ENCODE measurements around the gene CHST3.
"Not testable (repeated sequence)": the region's sequence is repeated elsewhere in the genome, so short reads cannot be mapped to it uniquely, and the experiment has no call there.

The CHST3 gene

DNA sequence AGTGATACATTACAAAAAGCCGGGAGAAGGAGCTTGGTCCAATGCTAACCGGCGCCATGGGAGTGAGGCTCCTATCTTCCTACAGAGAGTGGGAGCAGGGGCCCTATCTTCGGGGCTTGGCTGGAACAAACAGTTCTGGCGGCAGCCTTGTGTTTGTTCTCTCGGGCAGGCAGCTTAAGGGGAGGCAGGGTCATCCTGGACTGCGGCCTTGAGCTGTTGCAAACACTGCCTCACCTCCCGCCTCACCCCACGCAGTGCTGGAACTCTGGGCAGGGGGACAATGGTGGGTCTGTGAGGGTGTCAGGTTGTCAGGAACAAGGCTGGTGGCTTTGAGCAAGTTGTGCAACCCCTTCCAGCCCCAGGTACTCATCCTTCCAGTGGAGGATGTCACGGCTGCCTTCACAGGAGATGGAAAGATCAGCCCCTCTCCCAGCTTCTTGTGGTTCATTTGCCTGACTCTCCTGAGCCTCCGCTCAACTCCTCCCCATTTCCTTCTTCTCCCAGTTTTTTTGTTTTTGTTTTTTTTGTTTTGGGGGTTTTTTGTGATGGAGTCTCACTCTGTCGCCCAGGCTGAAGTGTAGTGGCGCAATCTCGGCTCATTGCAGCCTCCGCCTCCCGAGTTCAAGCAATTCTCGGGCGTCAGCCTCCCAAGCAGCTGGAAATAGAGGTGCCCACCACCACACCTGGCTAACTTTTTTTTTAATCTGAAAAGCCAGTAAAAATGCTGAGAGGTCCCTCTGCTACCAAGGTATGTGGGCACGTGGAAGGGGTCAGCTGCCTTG lies 66.8 kb downstream of the CHST3 start:
- no peaks in the 10 kb centered on the region for H3K9me3 ChIP-seq (ENCODE audit: severe bottlenecking)
- ATAC-seq (ENCODE audit: low read depth) (no peak), DNase-seq (ENCODE audit: low spot score) (no peak)
- no peak for TF ChIP-seq CTCF (IDR thresholded peaks at IDR 0.05; ENCODE audit: poor library complexity, severe bottlenecking)
- H3K27me3 ChIP-seq (ENCODE audit: insufficient read depth, poor library complexity, severe bottlenecking), result no peaks in the 10 kb centered on the region
- no peak overlapping the region for H3K4me3 ChIP-seq (ENCODE audit: severe bottlenecking)
- no peak overlapping the region for H3K27ac ChIP-seq (ENCODE audit: poor library complexity, severe bottlenecking)
- peaks cover 13% of the 10 kb centered on the region for H3K4me1 ChIP-seq (ENCODE audit: insufficient read depth, poor library complexity, severe bottlenecking)
- H3K36me3 ChIP-seq (ENCODE audit: low read depth), result no peaks in the 10 kb centered on the region

GRCh38 chr10:72031706-72032105 lies 67.5 kb downstream of the CHST3 start:
- H3K4me1 ChIP-seq (ENCODE audit: insufficient read depth, poor library complexity, severe bottlenecking), result peaks cover 13% of the 10 kb centered on the region
- TF ChIP-seq CTCF (IDR thresholded peaks at IDR 0.05; ENCODE audit: poor library complexity, severe bottlenecking), result no peak
- DNase-seq (ENCODE audit: low spot score), result no peak
- H3K9me3 ChIP-seq (ENCODE audit: severe bottlenecking), result no peaks in the 10 kb centered on the region
- no peaks in the 10 kb centered on the region for H3K36me3 ChIP-seq (ENCODE audit: low read depth)
- H3K27ac ChIP-seq (ENCODE audit: poor library complexity, severe bottlenecking), result no peak overlapping the region
- ATAC-seq (ENCODE audit: low read depth), result no peak
- H3K4me3 ChIP-seq (ENCODE audit: severe bottlenecking), result no peak overlapping the region
- H3K27me3 ChIP-seq (ENCODE audit: insufficient read depth, poor library complexity, severe bottlenecking), result no peaks in the 10 kb centered on the region

GRCh38 chr10:72032409-72033162 lies 68.4 kb downstream of the CHST3 start:
- not testable (repeated sequence) for ATAC-seq (ENCODE audit: low read depth); DNase-seq (ENCODE audit: low spot score); H3K4me1 ChIP-seq (ENCODE audit: insufficient read depth, poor library complexity, severe bottlenecking); H3K9me3 ChIP-seq (ENCODE audit: severe bottlenecking); H3K4me3 ChIP-seq (ENCODE audit: severe bottlenecking); H3K27ac ChIP-seq (ENCODE audit: poor library complexity, severe bottlenecking); H3K36me3 ChIP-seq (ENCODE audit: low read depth); H3K27me3 ChIP-seq (ENCODE audit: insufficient read depth, poor library complexity, severe bottlenecking)

- DNase-seq (ENCODE audit: low spot score) (no peak), ATAC-seq (ENCODE audit: low read depth) (no peak)
- Histone ChIP-seq H3K36me3 (ENCODE audit: low read depth) (no peaks in the 10 kb centered on the region), H3K27ac (ENCODE audit: poor library complexity, severe bottlenecking) (no peak overlapping the region), H3K27me3 (ENCODE audit: insufficient read depth, poor library complexity, severe bottlenecking) (no peaks in the 10 kb centered on the region), H3K9me3 (ENCODE audit: severe bottlenecking) (no peaks in the 10 kb centered on the region), H3K4me3 (ENCODE audit: severe bottlenecking) (no peak overlapping the region), H3K4me1 (ENCODE audit: insufficient read depth, poor library complexity, severe bottlenecking) (no peaks in the 10 kb centered on the region)
- no peak for TF ChIP-seq CTCF (IDR thresholded peaks at IDR 0.05; ENCODE audit: poor library complexity, severe bottlenecking)
Observed at GRCh38 chr10:72034040-72034499, 69.9 kb downstream of the CHST3 start.

DNA sequence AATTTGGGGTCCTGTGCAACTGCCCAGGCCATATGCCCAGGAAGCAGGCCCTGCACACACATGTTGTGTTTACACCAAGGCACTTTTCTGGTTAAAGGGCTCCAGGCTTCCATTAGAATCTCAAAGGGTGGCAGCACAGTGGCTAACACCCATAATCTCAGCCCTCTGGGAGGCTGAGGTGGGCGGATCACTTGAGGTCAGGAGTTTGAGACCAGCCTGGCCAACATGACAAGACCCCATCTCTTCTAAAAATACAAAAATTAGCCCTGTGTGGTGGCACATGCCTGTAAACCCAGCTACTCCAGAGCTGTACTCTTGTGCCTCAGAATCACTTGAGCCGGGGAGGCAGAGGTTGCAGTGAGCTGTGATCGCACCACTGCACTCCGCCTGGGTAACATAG lies 70.6 kb downstream of the CHST3 start:
- no peak for ATAC-seq (ENCODE audit: low read depth)
- no peak overlapping the region for H3K27ac ChIP-seq (ENCODE audit: poor library complexity, severe bottlenecking)
- H3K9me3 ChIP-seq (ENCODE audit: severe bottlenecking), result no peaks in the 10 kb centered on the region
- no peaks in the 10 kb centered on the region for H3K36me3 ChIP-seq (ENCODE audit: low read depth)
- H3K4me1 ChIP-seq (ENCODE audit: insufficient read depth, poor library complexity, severe bottlenecking), result no peaks in the 10 kb centered on the region
- no peak for TF ChIP-seq CTCF (IDR thresholded peaks at IDR 0.05; ENCODE audit: poor library complexity, severe bottlenecking)
- H3K4me3 ChIP-seq (ENCODE audit: severe bottlenecking), result no peak overlapping the region
- no peaks in the 10 kb centered on the region for H3K27me3 ChIP-seq (ENCODE audit: insufficient read depth, poor library complexity, severe bottlenecking)
- DNase-seq (ENCODE audit: low spot score), result no peak

Data from RWPE2 (cell line).